ENCODE data around the gene TENM4. TPM values are rescaled to one million over a fixed set of nuclear protein-coding genes. Genes with fewer than 3 reads are reported as not detected.

The TENM4 gene
- total RNA-seq, 1 donor from 2014 or later: 5.1 TPM

GRCh38 chr11:78722786-78723185 is 718.0 kb downstream of the TENM4 start:
- Mint-ChIP-seq H3K9me3 (no peaks in the 10 kb centered on the region), H3K27ac (no peak overlapping the region), H3K4me1 (no peaks in the 10 kb centered on the region), H3K36me3 (peaks cover 25% of the 10 kb centered on the region), H3K27me3 (ENCODE audit: insufficient read depth, low read depth) (no peaks in the 10 kb centered on the region), H3K4me3 (no peak overlapping the region)
- Histone ChIP-seq H3K27ac (no peak overlapping the region), H3K4me3 (no peak overlapping the region), H3F3A (ENCODE audit: low read depth) (no peaks in the 10 kb centered on the region), H3K27me3 (no peaks in the 10 kb centered on the region), H3K9ac (no peak overlapping the region), H4K20me1 (ENCODE audit: low read depth) (no peaks in the 10 kb centered on the region), H3K79me2 (ENCODE audit: low read depth) (no peaks in the 10 kb centered on the region), H2AFZ (replicated peaks) (no peak overlapping the region), H3K9me3 (ENCODE audit: low read depth) (no peaks in the 10 kb centered on the region), H3K4me1 (no peaks in the 10 kb centered on the region), H3K4me2 (no peak overlapping the region), H3K36me3 (no peaks in the 10 kb centered on the region)
- TF ChIP-seq EZH2 (IDR thresholded peaks at IDR 0.05): no peak
- TF ChIP-seq EZH2phosphoT487 (IDR thresholded peaks at IDR 0.05): no peak
- TF ChIP-seq CTCF (IDR thresholded peaks at IDR 0.05): no peak
- no peak for DNase-seq (ENCODE audit: low spot score)

GRCh38 chr11:78720281-78720989 is 720.4 kb downstream of the TENM4 start:
- Mint-ChIP-seq H3K27ac (no peak overlapping the region), H3K27me3 (ENCODE audit: insufficient read depth, low read depth) (no peaks in the 10 kb centered on the region), H3K4me3 (no peak overlapping the region), H3K4me1 (peaks cover 5% of the 10 kb centered on the region), H3K9me3 (no peaks in the 10 kb centered on the region), H3K36me3 (peaks cover 18% of the 10 kb centered on the region)
- Histone ChIP-seq H3K27me3 (no peaks in the 10 kb centered on the region), H3K79me2 (ENCODE audit: low read depth) (no peaks in the 10 kb centered on the region), H2AFZ (replicated peaks) (no peak overlapping the region), H3K9ac (no peak overlapping the region), H3K4me1 (no peaks in the 10 kb centered on the region), H3F3A (ENCODE audit: low read depth) (no peaks in the 10 kb centered on the region), H4K20me1 (ENCODE audit: low read depth) (no peaks in the 10 kb centered on the region), H3K27ac (no peak overlapping the region), H3K36me3 (no peaks in the 10 kb centered on the region), H3K4me3 (no peak overlapping the region), H3K9me3 (ENCODE audit: low read depth) (no peaks in the 10 kb centered on the region), H3K4me2 (no peak overlapping the region)
- no peak for DNase-seq (ENCODE audit: low spot score)
- TF ChIP-seq EZH2phosphoT487 (IDR thresholded peaks at IDR 0.05) (no peak), EZH2 (IDR thresholded peaks at IDR 0.05) (no peak), CTCF (IDR thresholded peaks at IDR 0.05) (no peak)

- H3K27ac ChIP-seq: no peak overlapping the region
- no peak overlapping the region for H3K4me2 ChIP-seq
- no peak overlapping the region for H2AFZ ChIP-seq (replicated peaks)
- H4K20me1 ChIP-seq (ENCODE audit: low read depth): no peaks in the 10 kb centered on the region
- TF ChIP-seq EZH2 (IDR thresholded peaks at IDR 0.05): no peak
- no peak for TF ChIP-seq EZH2phosphoT487 (IDR thresholded peaks at IDR 0.05)
- no peak for TF ChIP-seq CTCF (IDR thresholded peaks at IDR 0.05)
- peaks cover 5% of the 10 kb centered on the region for H3K36me3 Mint-ChIP-seq
- peaks cover 9% of the 10 kb centered on the region for H3K4me1 Mint-ChIP-seq
- no peaks in the 10 kb centered on the region for H3K9me3 ChIP-seq (ENCODE audit: low read depth)
- H3K4me1 ChIP-seq: no peaks in the 10 kb centered on the region
- no peaks in the 10 kb centered on the region for H3K9me3 Mint-ChIP-seq
- no peak overlapping the region for H3K9ac ChIP-seq
- no peaks in the 10 kb centered on the region for H3K79me2 ChIP-seq (ENCODE audit: low read depth)
- no peaks in the 10 kb centered on the region for H3F3A ChIP-seq (ENCODE audit: low read depth)
- no peaks in the 10 kb centered on the region for H3K36me3 ChIP-seq
- DNase-seq (ENCODE audit: low spot score): no peak
- H3K27ac Mint-ChIP-seq: no peak overlapping the region
- H3K27me3 Mint-ChIP-seq (ENCODE audit: insufficient read depth, low read depth): peaks cover 3% of the 10 kb centered on the region
- no peak overlapping the region for H3K4me3 ChIP-seq
- H3K4me3 Mint-ChIP-seq: no peak overlapping the region
- H3K27me3 ChIP-seq: no peaks in the 10 kb centered on the region
Measured at GRCh38 chr11:78717041-78717440, 723.8 kb downstream of the TENM4 start.

Measured in neural progenitor cell (in vitro differentiated cells).